CD4-positive, alpha-beta T cell (primary cell): Measurements from ENCODE around the gene ANKRD65. TPM values are rescaled to one million over a fixed set of nuclear protein-coding genes. Genes with fewer than 3 reads are reported as not detected.

Experiments
- ATAC-seq: fragments of 200-7000 bp; cut with Tn5 transposase; one replicate; pipeline ENCODE4 v1.10.0; 2022; ENCODE audit warnings: mild to moderate bottlenecking; ENCODE audit not compliant: poor library complexity
- CTCF ChIA-PET: fragments of 350-600 bp; sonication (Branson Sonifier 250); formaldehyde crosslinking; loops from one replicate; lab custom pipeline; 2021; ENCODE audit warnings: antibody characterized with exemption, inconsistent platforms; lab: Charles Lee
- POLR2A ChIA-PET: fragments of 350-600 bp; sonication (Branson Sonifier 250); formaldehyde crosslinking; loops from one replicate; lab custom pipeline; 2021; ENCODE audit warnings: antibody characterized with exemption, inconsistent platforms; lab: Charles Lee
- DNase-seq, 14 experiments: peaks; one replicate each; pipeline ENCODE4 v3.0.0-alpha.2; 2013 to 2020; ENCODE audit warnings: mixed read lengths in 2 of 14
- H3K27ac ChIP-seq, 2 donors: one replicate each; pipeline versions ENCODE4 v1.5.1 to v1.7.0; 2013; ENCODE audit warnings: low read length in 2 of 2, low read depth in 1 of 2, mild to moderate bottlenecking in 1 of 2
- H3K27me3 ChIP-seq, 2 experiments: 1 replicate in 1 of 2; 2 replicates in 1 of 2; pipeline versions ENCODE4 v1.6.1 to v1.7.0; 2013; ENCODE audit warnings: low read length in 2 of 2, control low read depth in 1 of 2, mild to moderate bottlenecking in 1 of 2, moderate library complexity in 1 of 2; ENCODE audit not compliant: insufficient read depth in 2 of 2, control insufficient read depth in 1 of 2
- H3K36me3 ChIP-seq: one replicate; pipeline ENCODE4 v1.6.1; 2013; ENCODE audit warnings: low read length, control low read depth; ENCODE audit not compliant: insufficient read depth
- H3K4me1 ChIP-seq: one replicate; pipeline ENCODE4 v1.6.1; 2013; ENCODE audit warnings: low read length, control low read depth; ENCODE audit not compliant: insufficient read depth
- H3K4me3 ChIP-seq: one replicate; pipeline ENCODE4 v1.5.1; 2013; ENCODE audit warnings: mild to moderate bottlenecking, low read length, moderate library complexity
- H3K9me3 ChIP-seq, 2 experiments: 1 replicate in 1 of 2; 2 replicates in 1 of 2; pipeline versions ENCODE4 v1.6.1 to v1.7.0; 2013; ENCODE audit warnings: low read length in 2 of 2, mild to moderate bottlenecking in 2 of 2, control low read depth in 1 of 2, moderate library complexity in 1 of 2; ENCODE audit not compliant: control insufficient read depth in 1 of 2, insufficient read depth in 1 of 2
- H3K27ac Mint-ChIP-seq: one replicate; pipeline ENCODE4 v1.8.0; 2020; ENCODE audit warnings: mixed read lengths
- H3K27me3 Mint-ChIP-seq: one replicate; pipeline ENCODE4 v1.8.0; 2021; ENCODE audit warnings: mixed read lengths
- H3K36me3 Mint-ChIP-seq: one replicate; pipeline ENCODE4 v1.8.0; 2021; ENCODE audit warnings: low read depth, mixed read lengths
- H3K4me1 Mint-ChIP-seq: one replicate; pipeline ENCODE4 v1.8.0; 2021; ENCODE audit warnings: low read depth, mixed read lengths
- H3K4me3 Mint-ChIP-seq: one replicate; pipeline ENCODE4 v1.8.0; 2020; ENCODE audit warnings: mild to moderate bottlenecking, mixed read lengths
- H3K9me3 Mint-ChIP-seq: one replicate; pipeline ENCODE4 v1.8.0; 2020; ENCODE audit warnings: mixed read lengths
- CTCF ChIP-seq: fragments of 200-600 bp; IDR thresholded peaks from one replicate; pipeline ENCODE4 v1.8.0; 2022; ENCODE audit warnings: antibody characterized with exemption, mild to moderate bottlenecking
- intact Hi-C, 2 experiments: fragments of 100-400 bp; cut with DNase I in 1 of 2; cut with micrococcal nuclease in 1 of 2; formaldehyde crosslinking; loops; one replicate each; pipeline versions ENCODE4 v1.15.1 to v1.9.0; 2023 to 2025; cut with DNase I, micrococcal nuclease
- total RNA-seq, 174 experiments: library from RNA in 2 of 174; stranded (reverse) in 2 of 174; gene quantifications; one replicate each; pipeline ENCODE4 v1.2.3 and lab custom pipeline; 2021 to 2026

Gene ANKRD65
- total RNA-seq, 2 experiments from 2014 or later = not detected

- CTCF ChIA-PET = no interaction called here
- H3K4me1 Mint-ChIP-seq = no peaks in the 10 kb centered on the region
- no peak overlapping the region for H3K27ac Mint-ChIP-seq
- Histone ChIP-seq H3K27ac (no peak overlapping the region), H3K4me3 (no peak overlapping the region), H3K27me3 (peaks cover 58 to 68% of the 10 kb centered on the region in 2 experiments), H3K9me3 (peaks cover 0 to 29% of the 10 kb centered on the region in 2 experiments), H3K4me1 (peaks cover 24% of the 10 kb centered on the region), H3K36me3 (no peaks in the 10 kb centered on the region)
- POLR2A ChIA-PET = no interaction called here
- no peak for ATAC-seq
- no peak overlapping the region for H3K4me3 Mint-ChIP-seq
- peaks cover 23% of the 10 kb centered on the region for H3K27me3 Mint-ChIP-seq
- TF ChIP-seq CTCF = no peak
- H3K9me3 Mint-ChIP-seq = no peaks in the 10 kb centered on the region
- DNase-seq = no peak
- intact Hi-C loops = no loop called here
- H3K36me3 Mint-ChIP-seq = no peaks in the 10 kb centered on the region
These were observed 12.7 kb upstream of the ANKRD65 start for GRCh38 chr1:1433804-1434130.

GRCh38 chr1:1432951-1433803 lies 12.1 kb upstream of the ANKRD65 start:
- no peak for ATAC-seq
- CTCF ChIA-PET = no interaction called here

DNA sequence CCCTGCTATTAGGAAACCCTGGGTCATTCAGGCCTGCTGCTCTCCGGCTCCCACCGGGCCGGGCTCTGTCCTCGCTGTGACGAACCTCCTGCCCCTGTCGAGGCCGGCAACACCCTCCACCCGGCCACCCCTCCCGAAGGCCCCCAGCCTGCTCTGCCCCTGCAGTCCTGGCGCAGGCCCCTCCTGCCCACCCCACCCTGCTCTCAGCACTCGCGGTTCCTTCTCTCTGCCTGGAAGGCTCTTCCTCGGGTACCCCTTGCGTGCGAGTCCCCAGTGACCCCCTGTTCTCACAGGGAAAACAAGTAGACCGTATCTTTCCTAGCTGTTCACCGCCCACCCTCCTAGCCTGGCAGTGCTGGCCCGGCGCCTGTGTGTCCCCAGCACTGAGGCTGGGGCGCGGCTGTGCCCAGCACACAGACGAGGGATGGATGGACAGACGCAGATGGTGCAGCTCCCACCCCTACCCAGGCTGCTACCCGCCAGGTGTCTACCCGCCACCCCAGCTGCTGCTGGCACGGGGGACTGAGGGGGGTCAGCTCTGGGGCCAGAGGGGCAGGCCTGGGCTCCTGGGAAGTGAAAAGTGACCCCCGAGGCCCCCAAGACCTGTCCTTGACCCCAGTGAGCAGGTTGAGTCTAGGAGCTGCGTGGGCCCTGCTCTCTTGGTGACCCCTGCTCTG lies 11.3 kb upstream of the ANKRD65 start:
- no peaks in the 10 kb centered on the region for H3K9me3 Mint-ChIP-seq
- H3K4me1 Mint-ChIP-seq = no peaks in the 10 kb centered on the region
- DNase-seq (no peak), ATAC-seq (no peak)
- TF ChIP-seq CTCF = no peak
- H3K4me3 Mint-ChIP-seq = no peak overlapping the region
- H3K36me3 ChIP-seq = no peaks in the 10 kb centered on the region
- no peak overlapping the region for H3K4me3 ChIP-seq
- H3K27me3 ChIP-seq = peaks cover 50 to 59% of the 10 kb centered on the region in 2 experiments
- no peak overlapping the region for H3K27ac ChIP-seq
- ChIA-PET CTCF (no interaction called here), POLR2A (no interaction called here)
- H3K9me3 ChIP-seq = peaks cover 0 to 22% of the 10 kb centered on the region in 2 experiments
- peaks cover 29% of the 10 kb centered on the region for H3K27me3 Mint-ChIP-seq
- H3K27ac Mint-ChIP-seq = no peak overlapping the region
- H3K36me3 Mint-ChIP-seq = no peaks in the 10 kb centered on the region
- intact Hi-C loops = no loop called here
- H3K4me1 ChIP-seq = peaks cover 24% of the 10 kb centered on the region

More at GRCh38 chr1:1432951-1433803, 12.1 kb upstream of the ANKRD65 start:
- no peaks in the 10 kb centered on the region for H3K4me1 Mint-ChIP-seq
- no peak overlapping the region for H3K4me3 Mint-ChIP-seq
- no peak for TF ChIP-seq CTCF
- Histone ChIP-seq H3K4me3 (no peak overlapping the region), H3K4me1 (peaks cover 24% of the 10 kb centered on the region), H3K27ac (no peak overlapping the region), H3K27me3 (peaks cover 58 to 66% of the 10 kb centered on the region in 2 experiments), H3K9me3 (peaks cover 0 to 26% of the 10 kb centered on the region in 2 experiments), H3K36me3 (no peaks in the 10 kb centered on the region)
- H3K27ac Mint-ChIP-seq = no peak overlapping the region
- no peak for DNase-seq
- POLR2A ChIA-PET = no interaction called here
- H3K27me3 Mint-ChIP-seq = peaks cover 29% of the 10 kb centered on the region
- H3K36me3 Mint-ChIP-seq = no peaks in the 10 kb centered on the region
- H3K9me3 Mint-ChIP-seq = no peaks in the 10 kb centered on the region
- intact Hi-C loops = no loop called here
